GM18519 (cell line): ENCODE data around the gene PUM1.
"Not testable (repeated sequence)": the region's sequence is repeated elsewhere in the genome, so short reads cannot be mapped to it uniquely, and the experiment has no call there.

Source experiments
- ATAC-seq: cut with Tn5 transposase; IDR thresholded peaks from one replicate; pipeline ENCODE4 v1.9.1; 2021; ENCODE audit warnings: mild to moderate bottlenecking, moderate library complexity; ENCODE audit not compliant: unreplicated experiment, low FRiP score

Gene PUM1

GRCh38 chr1:31064718-31065309 lies 703 bp downstream of the PUM1 start:
- no peak for ATAC-seq

GRCh38 chr1:31064111-31064717 lies 1.3 kb downstream of the PUM1 start:
- no peak for ATAC-seq

- no peak for ATAC-seq
These were observed 1.9 kb downstream of the PUM1 start for GRCh38 chr1:31063631-31064030.

GRCh38 chr1:31062867-31063380 lies 2.6 kb downstream of the PUM1 start:
- no peak for ATAC-seq

DNA sequence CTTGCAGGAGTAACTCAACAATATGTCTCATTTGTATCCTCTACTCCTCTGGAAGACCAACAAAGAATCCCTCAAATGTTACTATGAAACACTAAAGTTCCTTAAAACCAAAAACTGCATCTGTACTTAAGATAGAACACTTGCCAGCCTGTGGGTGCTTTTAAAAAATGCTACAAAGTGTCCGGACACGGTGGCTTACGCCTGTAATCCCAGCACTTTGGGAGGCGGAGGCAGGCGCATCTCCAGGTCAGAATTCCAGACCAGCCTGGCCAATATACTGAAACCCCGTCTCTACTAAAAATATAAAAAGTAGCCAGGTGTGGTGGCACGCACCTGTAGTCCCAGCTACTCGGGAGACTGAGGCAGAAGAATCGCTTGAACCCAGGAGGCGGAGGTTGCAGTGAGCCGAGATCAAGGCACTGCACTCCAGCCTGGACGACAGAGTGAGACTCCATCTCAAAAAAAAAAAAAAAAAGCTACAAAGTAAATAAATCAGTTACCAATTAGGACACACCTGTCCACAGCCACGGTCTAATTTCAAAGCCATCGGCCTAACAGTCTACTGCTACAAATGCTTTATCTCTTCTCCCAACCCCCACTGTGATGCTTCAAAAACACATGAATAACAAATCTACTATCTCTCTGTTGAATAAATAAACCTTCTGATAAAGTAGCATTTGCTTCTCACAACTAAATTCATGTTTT lies 3.2 kb downstream of the PUM1 start:
- not testable (repeated sequence) for ATAC-seq

GRCh38 chr1:31058012-31058411 lies 7.5 kb downstream of the PUM1 start:
- no peak for ATAC-seq

DNA sequence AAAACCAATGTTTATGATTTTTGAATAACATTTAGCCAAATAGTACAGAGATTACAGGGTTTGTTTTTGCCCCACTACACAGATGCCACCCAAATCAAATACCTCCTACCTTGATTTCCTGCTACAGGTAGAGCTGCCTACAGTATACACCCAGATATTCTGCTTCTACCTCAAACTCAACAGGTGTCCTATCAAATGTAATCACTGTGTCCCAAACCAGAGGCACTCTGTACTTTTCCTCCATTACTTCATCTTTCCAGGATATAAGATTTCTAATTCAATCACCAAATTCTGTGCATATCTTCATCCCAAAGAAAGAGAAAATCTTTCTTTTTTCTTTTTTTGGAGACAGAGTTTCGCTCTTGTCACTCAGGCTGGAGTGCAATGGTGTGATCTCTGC lies 9.6 kb downstream of the PUM1 start:
- ATAC-seq = no peak

DNA sequence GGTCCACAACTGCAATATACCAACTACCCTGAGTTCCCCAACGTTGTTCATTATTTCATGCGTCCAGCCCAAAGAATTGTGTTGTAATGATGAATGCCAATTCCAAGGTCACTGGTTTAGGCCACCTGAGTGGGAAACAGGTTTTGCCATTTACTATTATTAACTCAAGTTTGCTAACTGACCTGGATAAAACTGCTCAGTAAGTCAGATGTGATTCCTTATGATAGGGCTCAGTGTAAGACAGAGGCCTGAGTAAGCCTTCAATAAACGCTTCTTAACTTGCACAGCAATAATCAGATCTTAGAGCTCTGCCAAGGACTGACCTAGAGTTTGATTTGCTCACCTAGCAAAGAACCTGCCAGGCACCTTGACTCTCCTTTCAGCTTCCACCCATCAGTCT lies 10.0 kb downstream of the PUM1 start:
- no peak for ATAC-seq

DNA sequence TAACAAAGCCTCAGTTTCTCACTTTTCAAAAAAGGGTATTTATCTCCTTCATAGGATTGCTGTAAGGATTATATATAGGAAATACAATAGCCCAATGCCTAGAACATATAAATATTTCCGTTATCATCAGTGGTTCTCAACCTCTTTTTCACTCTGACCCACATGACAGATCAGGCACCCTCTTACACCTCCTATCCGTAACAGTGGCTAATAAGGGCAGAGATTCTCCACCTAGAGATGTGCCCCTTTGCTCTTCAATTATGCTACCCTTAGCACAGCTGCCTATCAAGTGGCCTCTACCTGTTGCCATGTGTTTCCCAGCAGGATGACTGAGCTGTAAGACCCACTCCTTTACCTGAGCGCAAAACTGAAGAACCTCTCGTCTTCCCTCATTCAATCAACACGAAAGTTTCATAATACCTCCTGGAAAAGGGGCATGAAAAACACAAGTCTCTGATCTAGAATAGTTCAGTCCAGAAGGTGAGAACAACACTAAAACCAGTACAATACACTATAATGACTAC lies 10.5 kb downstream of the PUM1 start:
- ATAC-seq = no peak

DNA sequence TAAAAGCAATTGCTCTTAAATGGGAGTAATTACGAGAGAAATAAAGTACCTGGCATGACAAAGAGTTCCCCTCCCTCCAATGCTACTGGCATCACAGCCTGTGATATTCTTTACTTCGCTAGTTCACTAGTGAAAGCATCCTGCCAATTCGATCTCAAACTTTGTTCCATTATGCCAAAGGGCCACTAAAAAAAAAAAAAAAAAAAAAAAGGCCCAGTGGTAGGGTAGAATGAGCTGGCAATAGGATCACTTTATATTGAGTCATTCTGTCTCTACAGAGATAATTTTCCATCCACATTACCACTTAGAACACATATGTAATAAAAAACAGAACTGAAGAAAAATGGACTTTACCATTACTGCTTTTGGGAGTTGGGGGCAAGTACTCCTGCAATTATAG lies 11.2 kb downstream of the PUM1 start:
- no peak for ATAC-seq

- ATAC-seq = not testable (repeated sequence)
These were observed 12.9 kb downstream of the PUM1 start for GRCh38 chr1:31052613-31053012.

GRCh38 chr1:31051611-31052010 lies 13.9 kb downstream of the PUM1 start:
- no peak for ATAC-seq

DNA sequence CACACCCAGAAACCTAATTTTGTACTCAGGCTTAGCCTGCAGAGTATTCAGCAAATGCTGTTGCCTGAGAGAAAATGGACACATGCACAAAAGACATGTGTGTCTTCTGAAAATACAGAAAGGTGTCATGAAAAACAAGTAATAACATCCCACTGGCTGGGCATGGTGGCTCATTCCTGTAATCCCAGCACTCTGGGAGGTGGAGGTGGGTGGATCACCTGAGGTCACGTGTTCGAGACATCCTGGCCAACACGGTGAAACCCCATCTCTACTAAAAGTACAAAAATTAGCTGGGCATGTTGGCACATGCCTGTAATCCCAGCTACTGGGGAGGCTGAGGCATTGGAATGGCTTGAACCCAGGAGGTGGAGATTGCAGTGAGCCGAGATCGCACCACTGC lies 18.0 kb downstream of the PUM1 start:
- not testable (repeated sequence) for ATAC-seq

- ATAC-seq = no peak
These were observed 21.9 kb downstream of the PUM1 start for GRCh38 chr1:31043631-31044030.

DNA sequence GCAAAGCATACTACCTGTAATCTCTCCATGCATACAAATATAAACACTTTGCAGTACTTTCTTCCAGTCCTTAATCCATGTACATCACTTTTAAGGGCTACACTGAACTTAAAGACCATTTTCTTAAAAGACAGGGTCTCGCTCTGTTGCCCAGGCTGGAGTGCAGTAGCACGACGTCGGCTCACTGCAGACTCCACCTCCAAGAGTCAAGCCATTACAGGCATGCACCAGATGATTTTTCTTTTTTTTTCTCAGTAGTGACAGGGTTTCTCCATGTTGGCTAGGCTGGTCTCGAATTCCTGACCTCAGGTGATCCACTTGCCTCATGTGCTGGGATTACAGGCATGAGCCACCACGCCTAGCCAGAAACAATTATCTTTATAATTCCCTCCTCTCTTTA lies 22.9 kb downstream of the PUM1 start:
- ATAC-seq = no peak

DNA sequence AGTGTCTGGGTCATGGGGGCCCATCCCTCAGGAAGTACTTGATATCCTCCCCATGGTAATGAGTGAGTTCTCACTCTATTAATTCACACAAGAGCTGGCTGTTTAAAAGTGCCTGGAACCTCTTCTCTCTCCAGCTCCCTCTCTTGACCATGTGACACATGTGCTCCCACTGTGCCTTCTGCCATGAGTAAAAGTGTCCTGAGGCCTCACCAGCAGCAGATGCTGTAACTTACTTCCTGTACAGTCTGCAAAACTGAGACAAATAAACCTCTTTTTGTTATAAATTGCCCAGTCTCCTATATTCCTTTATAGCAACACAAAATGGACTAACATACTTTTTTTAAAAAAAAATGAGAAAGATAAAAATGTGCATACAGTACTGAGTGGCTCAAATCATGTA lies 24.0 kb downstream of the PUM1 start:
- ATAC-seq = no peak

DNA sequence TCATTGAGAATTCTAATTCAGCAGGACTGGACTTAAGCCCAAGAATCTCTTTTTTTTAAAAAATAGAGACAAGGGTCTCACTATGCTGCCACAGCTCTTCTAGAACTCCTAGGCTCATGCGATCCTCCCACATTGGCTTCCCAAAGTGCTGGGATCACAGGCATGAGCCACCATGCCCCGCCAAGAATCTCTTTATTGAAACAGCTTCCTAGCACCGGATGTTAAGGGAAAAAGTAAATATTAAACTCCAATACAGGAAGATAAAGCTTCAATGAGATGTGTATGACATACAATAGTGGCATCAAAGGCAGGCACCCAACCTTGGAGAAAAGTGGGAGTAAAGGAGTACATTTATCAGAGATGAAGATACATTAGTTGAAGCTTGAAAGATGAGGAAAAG lies 25.5 kb downstream of the PUM1 start:
- no peak for ATAC-seq

DNA sequence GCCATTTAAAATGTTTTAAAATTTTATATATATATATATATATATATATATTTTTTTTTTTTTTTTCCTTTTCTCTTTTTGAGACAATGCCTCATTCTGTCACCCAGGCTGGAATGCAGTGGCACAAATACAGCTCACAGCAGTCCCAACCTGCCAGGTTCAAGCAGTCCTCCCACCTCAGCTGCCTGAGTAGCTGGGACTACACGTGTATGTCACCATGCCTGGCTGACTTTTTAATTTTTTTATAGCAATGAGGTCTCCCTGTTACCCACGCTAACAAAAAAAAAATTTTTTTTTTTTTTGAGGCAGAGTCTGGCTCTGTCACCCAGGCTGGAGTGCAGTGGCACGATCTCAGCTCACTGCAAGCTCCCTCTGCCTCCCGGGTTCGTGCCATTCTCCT lies 26.6 kb downstream of the PUM1 start:
- not testable (repeated sequence) for ATAC-seq

- no peak for ATAC-seq
These were observed 27.2 kb downstream of the PUM1 start for GRCh38 chr1:31038360-31038759.

DNA sequence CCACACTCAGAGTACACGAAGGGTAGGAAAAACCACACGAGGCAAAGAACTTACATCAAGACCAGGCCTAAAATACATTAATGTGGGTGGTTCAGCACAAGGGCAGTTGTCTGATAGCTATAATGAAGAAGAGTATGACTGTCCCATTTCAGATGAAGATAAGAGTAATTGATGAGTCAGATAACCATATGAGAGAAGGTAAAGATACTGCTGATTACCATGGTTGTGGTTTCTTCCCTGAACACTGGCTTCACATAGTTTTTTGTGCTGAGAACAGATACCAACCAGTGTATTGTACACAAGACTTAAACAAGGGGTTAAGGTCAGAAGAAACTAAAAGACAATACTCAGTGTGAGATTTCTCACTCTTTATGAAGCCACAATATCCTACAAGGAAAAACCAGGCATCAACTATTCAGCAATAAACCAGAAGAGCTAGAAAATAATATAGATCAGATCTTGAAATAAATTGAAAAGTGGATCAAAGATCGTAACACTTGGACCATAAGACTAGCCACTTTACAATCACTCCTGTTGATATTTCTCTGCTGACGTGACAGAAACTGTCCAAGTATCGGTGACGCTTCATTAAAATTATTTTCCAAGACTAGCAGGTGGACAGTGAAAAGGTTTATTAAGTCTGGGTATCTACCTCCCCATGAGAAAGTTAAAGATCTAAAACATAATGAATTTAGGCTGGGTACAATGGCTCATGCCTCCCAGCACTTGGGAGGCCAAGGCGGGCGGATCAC lies 28.6 kb downstream of the PUM1 start:
- ATAC-seq = no peak

DNA sequence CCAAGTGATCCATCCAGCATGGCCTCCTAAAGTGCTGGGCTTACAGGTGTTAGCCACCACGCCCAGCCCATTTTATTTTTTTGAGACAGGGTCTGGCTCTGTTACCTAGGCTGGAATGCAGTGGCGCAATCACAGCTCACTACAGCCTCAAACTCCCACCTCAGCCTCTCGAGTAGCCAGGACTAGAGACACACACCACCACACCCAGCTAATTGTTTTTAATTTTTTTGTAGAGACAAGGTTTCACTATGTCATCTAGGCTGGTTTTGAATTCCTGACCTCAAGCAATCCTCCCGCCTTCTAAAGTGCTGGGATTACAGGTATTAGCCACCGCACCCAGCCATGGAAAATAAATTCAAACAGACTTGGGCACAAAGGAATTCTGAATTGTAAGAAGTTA lies 31.9 kb downstream of the PUM1 start:
- no peak for ATAC-seq
